Smooth muscle cell of the brain vasculature (primary cell): ENCODE data around the gene IQGAP3.
"Not testable (repeated sequence)": the region's sequence is repeated elsewhere in the genome, so short reads cannot be mapped to it uniquely, and the experiment has no call there.

Experiments
- DNase-seq: peaks from one replicate; pipeline ENCODE4 v3.0.0-alpha.2; 2012; ENCODE audit warnings: low read depth, low spot score

Gene IQGAP3

GRCh38 chr1:156566436-156566835, 5.9 kb downstream of the IQGAP3 start:
- DNase-seq = no peak

GRCh38 chr1:156565519-156565918, 6.8 kb downstream of the IQGAP3 start:
- DNase-seq = no peak

GRCh38 chr1:156560585-156561163, 11.7 kb downstream of the IQGAP3 start:
- DNase-seq = no peak

- no peak for DNase-seq
These were observed 12.5 kb downstream of the IQGAP3 start for GRCh38 chr1:156559797-156560385.

- DNase-seq = no peak
These were observed 13.1 kb downstream of the IQGAP3 start for GRCh38 chr1:156559086-156559796.

GRCh38 chr1:156556354-156556753, 16.0 kb downstream of the IQGAP3 start:
- no peak for DNase-seq

GRCh38 chr1:156555715-156556114, 16.6 kb downstream of the IQGAP3 start:
- no peak for DNase-seq

GRCh38 chr1:156554971-156555370, 17.4 kb downstream of the IQGAP3 start:
- no peak for DNase-seq

GRCh38 chr1:156553860-156554485, 18.4 kb downstream of the IQGAP3 start:
- no peak for DNase-seq

GRCh38 chr1:156552937-156553336, 19.4 kb downstream of the IQGAP3 start:
- not testable (repeated sequence) for DNase-seq

GRCh38 chr1:156552518-156552917, 19.8 kb downstream of the IQGAP3 start:
- DNase-seq = no peak

GRCh38 chr1:156551869-156552268, 20.5 kb downstream of the IQGAP3 start:
- DNase-seq = no peak

- DNase-seq = no peak
These were observed 21.2 kb downstream of the IQGAP3 start for GRCh38 chr1:156551066-156551643.

GRCh38 chr1:156550346-156550745, 22.0 kb downstream of the IQGAP3 start:
- DNase-seq = no peak

GRCh38 chr1:156549831-156550230, 22.5 kb downstream of the IQGAP3 start:
- DNase-seq = no peak

- DNase-seq = no peak
These were observed 23.0 kb downstream of the IQGAP3 start for GRCh38 chr1:156549390-156549789.

GRCh38 chr1:156547982-156548381, 24.4 kb downstream of the IQGAP3 start:
- no peak for DNase-seq

GRCh38 chr1:156547434-156547833, 24.9 kb downstream of the IQGAP3 start:
- DNase-seq = no peak

GRCh38 chr1:156546267-156546666, 26.1 kb downstream of the IQGAP3 start:
- DNase-seq = no peak

- DNase-seq = no peak
These were observed 27.7 kb downstream of the IQGAP3 start for GRCh38 chr1:156544592-156545102.

- DNase-seq = no peak
These were observed 29.3 kb downstream of the IQGAP3 start for GRCh38 chr1:156543066-156543465.

- DNase-seq = no peak
These were observed 31.4 kb downstream of the IQGAP3 start for GRCh38 chr1:156540955-156541354.
